ENCODE measurements around the gene C1orf52. TPM values are rescaled to one million over a fixed set of nuclear protein-coding genes. Genes with fewer than 3 reads are reported as not detected.

The C1orf52 gene
- total RNA-seq (10 to 100 TPM; 39.6 to 41.6 TPM), polyA plus RNA-seq (10 to 100 TPM; 21.2 to 25.8 TPM)

DNA sequence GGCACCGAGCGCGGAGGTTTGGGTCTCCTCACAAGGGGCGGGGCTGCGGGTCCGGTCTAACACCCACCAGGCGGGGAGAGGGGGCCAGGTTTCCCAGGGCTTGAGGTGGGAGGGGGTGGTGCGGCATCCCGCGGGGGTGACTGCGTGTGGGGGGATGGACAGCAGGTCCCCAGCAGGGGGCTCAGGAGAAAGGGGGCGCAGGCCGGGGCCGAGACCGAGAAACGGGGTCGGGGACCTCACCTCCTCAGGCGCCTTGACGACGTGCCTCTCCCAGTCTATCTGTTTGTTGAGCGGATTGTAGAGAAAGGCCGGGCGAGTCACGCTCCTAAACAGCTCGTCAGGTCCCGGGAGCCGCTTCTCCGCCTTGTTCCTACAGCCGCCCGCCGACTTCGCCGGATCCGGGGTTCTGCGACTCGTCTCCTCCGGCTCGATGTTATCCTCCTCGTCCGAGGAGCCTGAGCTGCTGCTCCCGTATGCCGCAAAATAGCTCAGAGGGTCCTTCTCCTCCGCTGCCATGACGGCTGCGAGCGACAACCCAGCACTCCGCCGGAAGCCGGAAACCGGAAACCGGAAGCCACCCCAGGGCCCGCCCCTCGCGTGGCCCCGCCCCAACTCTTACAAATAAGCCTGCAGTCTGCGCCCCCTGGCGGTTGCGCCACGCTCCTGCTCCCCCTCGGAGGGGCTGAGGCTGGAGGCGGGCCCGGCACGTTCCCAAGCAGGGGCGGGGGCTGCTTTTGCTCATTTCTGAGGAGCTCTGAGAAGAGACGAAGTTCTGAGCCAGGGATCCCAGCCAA is at the start of gene C1orf52:
Gene C1orf52 (minus strand): TSS at position 545 of the 794 bp plus-strand sequence. CDS start 29 bp downstream, at position 516.
- H3K4me3 ChIP-seq (ENCODE audit: low read length in 2 of 2), result peak within 1 kb of the TSS; percentile 85 to 95
- CTCF ChIA-PET (ENCODE audit: partially characterized antibody), result interaction anchor here (0.7 to 14.5 kb wide), 47 partner anchors 9 to 817 kb away, joined by 3 to 282 read pairs (median 4); partner anchors contain the start of genes BCL10 and SYDE2

DNA sequence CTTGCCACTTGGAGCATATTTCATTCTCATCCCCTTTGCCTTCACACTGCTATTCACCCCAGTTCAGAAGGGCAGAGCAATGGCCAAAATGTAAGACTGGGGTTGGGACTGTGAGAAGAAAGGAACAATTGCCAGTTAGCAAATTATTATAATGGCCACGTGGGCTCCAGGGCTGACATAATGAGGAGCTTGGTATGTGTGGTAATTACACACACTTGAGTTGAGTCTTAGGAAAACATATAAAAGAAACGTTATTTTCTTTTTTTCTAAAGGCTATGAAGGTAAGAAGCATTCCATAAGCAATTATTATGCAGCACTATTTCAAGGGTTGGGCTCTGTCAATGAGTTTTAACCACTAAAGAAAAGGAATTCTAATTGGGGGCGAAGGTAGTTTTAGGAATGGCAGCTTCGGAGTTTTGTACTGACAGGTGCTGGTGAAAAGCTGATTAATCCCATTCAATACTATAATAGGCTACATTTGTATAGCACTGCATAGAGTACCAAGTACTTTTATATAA is 49.4 kb upstream of the C1orf52 start:
- Histone ChIP-seq H3K36me3 (ENCODE audit: insufficient read depth, low read length) (no peaks in the 10 kb centered on the region), H3K9me3 (ENCODE audit: control insufficient read depth in 1 of 2, low read length in 2 of 2) (no peaks in the 10 kb centered on the region), H3K4me1 (ENCODE audit: insufficient read depth, low read length) (peaks cover 8% of the 10 kb centered on the region), H3K27ac (ENCODE audit: low read depth, low read length) (no peak overlapping the region), H3K27me3 (ENCODE audit: insufficient read depth, low read length) (peaks cover 12% of the 10 kb centered on the region), H3K4me3 (ENCODE audit: low read length in 2 of 2) (no peak overlapping the region)
- Mint-ChIP-seq H3K27ac (no peak overlapping the region), H3K4me3 (peak overlapping the region in 3 of 8 donors; percentile 58 to 89 (median 80)), H3K27me3 (peaks cover 25 to 29% of the 10 kb centered on the region in 2 donors), H3K9me3 (no peaks in the 10 kb centered on the region), H3K4me1 (peaks cover 2 to 9% (median 5%) of the 10 kb centered on the region in 4 donors), H3K36me3 (no peaks in the 10 kb centered on the region)
- no peak for DNase-seq
- intact Hi-C loops (cut with micrococcal nuclease), result loop anchor here (5.0 kb wide), 1 partner anchor 383 kb away; no protein-coding TSS in a partner anchor
- POLR2A ChIA-PET (ENCODE audit: partially characterized antibody), result no interaction called here
- CTCF ChIA-PET (ENCODE audit: partially characterized antibody), result interaction anchor here (1.1 to 2.8 kb wide), 3 partner anchors 12 to 383 kb away, joined by 3 to 19 read pairs (median 6); partner anchors contain the start of gene BCL10

More for the DNA sequence above, at the start of gene C1orf52:
- peak within 1 kb of the TSS; percentile 94 to 98 (median 97) for H3K27ac Mint-ChIP-seq
- peak; percentile 93 to 96 (median 95) for DNase-seq
- H3K36me3 Mint-ChIP-seq, result peaks cover 26 to 46% of the 10 kb centered on the region in 2 donors
- Histone ChIP-seq H3K36me3 (ENCODE audit: insufficient read depth, low read length) (peaks cover 10% of the 10 kb centered on the region), H3K4me1 (ENCODE audit: insufficient read depth, low read length) (peaks cover 35% of the 10 kb centered on the region), H3K27ac (ENCODE audit: low read depth, low read length) (peak within 1 kb of the TSS; percentile 80), H3K9me3 (ENCODE audit: control insufficient read depth in 1 of 2, low read length in 2 of 2) (no peaks in the 10 kb centered on the region), H3K27me3 (ENCODE audit: insufficient read depth, low read length) (no peaks in the 10 kb centered on the region)
- no peaks in the 10 kb centered on the region for H3K27me3 Mint-ChIP-seq
- POLR2A ChIA-PET (ENCODE audit: partially characterized antibody), result interaction anchor here (0.7 to 3.1 kb wide), 13 partner anchors 11 to 1137 kb away, joined by 3 to 53 read pairs (median 3); partner anchors contain the start of genes BCL10, GNG5, MCOLN3 and ODF2L
- H3K9me3 Mint-ChIP-seq, result peaks cover 0 to 2% (median 0%) of the 10 kb centered on the region in 8 donors
- H3K4me1 Mint-ChIP-seq, result peaks cover 27 to 56% (median 41%) of the 10 kb centered on the region in 4 donors
- H3K4me3 Mint-ChIP-seq, result peak within 1 kb of the TSS; percentile 98 to 99 (median 98)
- intact Hi-C loops (cut with micrococcal nuclease), result loop anchor here (1.0 to 5.0 kb wide), 7 partner anchors 17 to 567 kb away; partner anchors contain the start of genes BCL10, MCOLN2, SSX2IP and SYDE2

DNA sequence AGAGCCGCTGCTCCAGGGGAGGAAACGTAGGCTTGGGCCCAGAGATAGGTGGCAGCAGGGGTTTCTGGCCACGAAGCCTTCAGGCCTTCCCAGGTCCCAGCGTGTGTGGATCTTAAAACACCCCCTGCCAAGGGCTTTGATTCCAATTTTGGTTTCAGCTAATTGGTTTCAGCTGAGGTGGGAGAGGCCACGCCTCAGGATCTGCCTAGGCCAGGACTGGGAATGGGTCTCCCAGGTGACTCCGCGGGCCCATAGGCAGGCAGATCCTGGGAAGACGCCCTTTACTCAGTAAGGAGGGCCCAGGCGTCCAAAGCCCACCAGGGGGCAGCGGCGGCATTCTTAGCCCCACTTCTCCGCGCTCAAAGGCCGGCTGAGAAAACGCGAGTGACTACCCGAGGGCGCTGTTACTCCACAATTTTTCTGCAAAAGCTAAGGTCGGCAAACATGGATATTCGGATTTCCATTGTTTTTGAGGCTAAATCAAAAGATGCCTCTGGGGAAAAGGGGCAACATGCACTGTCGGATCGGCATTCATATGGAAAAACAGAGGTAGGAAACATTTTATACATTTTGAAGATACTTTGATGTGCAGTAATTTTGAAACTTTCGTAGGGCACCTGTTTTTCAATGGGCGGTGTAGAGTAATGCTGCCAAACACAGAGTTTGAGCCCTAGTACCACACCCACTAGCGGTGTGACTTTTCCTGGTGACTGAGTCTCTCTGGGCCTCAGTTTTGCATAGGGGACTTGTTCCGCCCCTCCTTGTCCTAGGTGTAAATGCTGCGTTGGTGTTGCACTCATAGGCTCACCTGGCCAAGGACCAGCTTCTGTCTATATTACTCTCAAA is 48.7 kb upstream of the C1orf52 start:
- intact Hi-C loops (cut with micrococcal nuclease), result loop anchor here (5.0 kb wide), 1 partner anchor 384 kb away; no protein-coding TSS in a partner anchor
- Mint-ChIP-seq H3K4me3 (peak overlapping the region; percentile 63 to 89 (median 80)), H3K4me1 (peaks cover 2 to 9% (median 5%) of the 10 kb centered on the region in 4 donors), H3K27ac (peak overlapping the region in 1 of 7 donors; percentile 41), H3K9me3 (no peaks in the 10 kb centered on the region), H3K36me3 (no peaks in the 10 kb centered on the region), H3K27me3 (peaks cover 19 to 26% of the 10 kb centered on the region in 2 donors)
- ChIA-PET POLR2A (ENCODE audit: partially characterized antibody) (no interaction called here), CTCF (ENCODE audit: partially characterized antibody) (interaction anchor here (1.0 to 2.8 kb wide), 5 partner anchors 11 to 710 kb away, joined by 3 to 19 read pairs (median 4); partner anchors contain the start of gene BCL10)
- no peaks in the 10 kb centered on the region for H3K36me3 ChIP-seq (ENCODE audit: insufficient read depth, low read length)
- DNase-seq, result peak in 4 of 5 donors; percentile 36 to 48 (median 42)
- H3K27ac ChIP-seq (ENCODE audit: low read depth, low read length), result no peak overlapping the region
- peaks cover 8% of the 10 kb centered on the region for H3K4me1 ChIP-seq (ENCODE audit: insufficient read depth, low read length)
- H3K9me3 ChIP-seq (ENCODE audit: control insufficient read depth in 1 of 2, low read length in 2 of 2), result no peaks in the 10 kb centered on the region
- peak overlapping the region in 1 of 2 donors; percentile 24 for H3K4me3 ChIP-seq (ENCODE audit: low read length in 2 of 2)
- H3K27me3 ChIP-seq (ENCODE audit: insufficient read depth, low read length), result peaks cover 12% of the 10 kb centered on the region

DNA sequence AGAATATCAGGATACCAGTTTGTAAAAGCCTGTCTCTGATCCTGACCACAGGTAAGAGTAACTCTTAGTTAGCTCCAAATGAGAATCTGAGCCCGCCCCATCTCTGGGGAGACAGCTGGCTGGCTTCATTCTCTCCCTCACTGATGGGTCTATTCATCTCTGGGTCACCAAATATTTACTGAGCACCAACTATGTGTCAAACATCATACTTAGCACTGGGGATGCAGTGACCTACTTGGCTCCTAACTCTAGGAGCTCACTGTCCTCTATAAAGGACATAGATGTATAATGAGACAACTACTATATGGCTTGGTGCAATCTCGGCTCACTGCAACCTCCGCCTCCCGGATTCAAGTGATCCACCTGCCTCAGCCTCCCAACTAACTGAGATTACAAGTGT is 46.8 kb upstream of the C1orf52 start:
- peaks cover 8% of the 10 kb centered on the region for H3K4me1 ChIP-seq (ENCODE audit: insufficient read depth, low read length)
- CTCF ChIA-PET (ENCODE audit: partially characterized antibody), result interaction anchor here (2.6 kb wide), 1 partner anchor 30 kb away, joined by 6 read pairs; the partner anchor contains the start of gene BCL10
- DNase-seq, result no peak
- POLR2A ChIA-PET (ENCODE audit: partially characterized antibody), result no interaction called here
- H3K4me1 Mint-ChIP-seq, result peaks cover 2 to 9% (median 5%) of the 10 kb centered on the region in 4 donors
- H3K36me3 Mint-ChIP-seq, result no peaks in the 10 kb centered on the region
- intact Hi-C loops (cut with micrococcal nuclease), result loop anchor here (5.0 kb wide), 1 partner anchor 386 kb away; no protein-coding TSS in a partner anchor
- H3K27me3 ChIP-seq (ENCODE audit: insufficient read depth, low read length), result peaks cover 12% of the 10 kb centered on the region
- H3K27me3 Mint-ChIP-seq, result peaks cover 14 to 20% of the 10 kb centered on the region in 2 donors
- no peaks in the 10 kb centered on the region for H3K9me3 ChIP-seq (ENCODE audit: control insufficient read depth in 1 of 2, low read length in 2 of 2)
- H3K4me3 Mint-ChIP-seq, result no peak overlapping the region
- no peak overlapping the region for H3K27ac ChIP-seq (ENCODE audit: low read depth, low read length)
- H3K4me3 ChIP-seq (ENCODE audit: low read length in 2 of 2), result no peak overlapping the region
- H3K9me3 Mint-ChIP-seq, result no peaks in the 10 kb centered on the region
- no peaks in the 10 kb centered on the region for H3K36me3 ChIP-seq (ENCODE audit: insufficient read depth, low read length)
- no peak overlapping the region for H3K27ac Mint-ChIP-seq

DNA sequence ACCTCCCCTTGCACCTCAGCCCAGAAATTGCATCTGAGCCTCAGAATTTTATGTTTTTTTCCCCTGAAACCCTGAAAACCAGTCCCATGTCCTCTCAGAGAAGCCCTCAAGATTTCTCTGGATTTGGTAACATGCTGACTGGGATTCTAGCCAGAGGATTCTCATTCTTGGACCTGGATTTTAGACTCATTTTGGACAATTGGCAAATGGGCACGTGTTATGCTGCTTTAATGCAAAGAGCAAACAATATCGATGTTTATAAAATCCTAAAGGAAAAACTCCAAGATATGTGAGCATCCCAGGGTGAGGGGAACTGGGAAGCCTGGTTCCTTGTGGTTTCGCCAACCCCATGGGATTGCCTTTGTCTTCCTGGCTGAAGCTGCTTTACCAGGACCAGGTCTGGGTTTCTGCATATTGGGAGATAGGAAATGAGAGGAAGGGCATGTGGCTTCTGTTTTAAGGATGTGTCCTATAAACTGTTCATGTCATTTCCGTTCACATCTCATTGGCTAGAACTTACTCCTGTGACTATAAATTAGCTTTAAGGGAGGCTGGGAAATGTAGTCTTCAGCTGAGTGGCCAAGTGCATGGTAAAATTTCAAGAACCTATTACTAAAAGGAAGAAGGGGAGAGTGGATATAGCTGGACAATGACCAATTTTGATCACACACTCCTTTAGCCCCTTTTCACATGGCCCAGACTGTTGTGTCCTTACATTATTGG is 44.1 kb upstream of the C1orf52 start:
- ChIA-PET POLR2A (ENCODE audit: partially characterized antibody) (no interaction called here), CTCF (ENCODE audit: partially characterized antibody) (interaction anchor here (1.3 kb wide), 1 partner anchor 12 kb away, joined by 3 read pairs; no protein-coding TSS in a partner anchor)
- Mint-ChIP-seq H3K27me3 (peaks cover 0 to 4% of the 10 kb centered on the region in 2 donors), H3K36me3 (no peaks in the 10 kb centered on the region), H3K4me3 (no peak overlapping the region), H3K27ac (no peak overlapping the region), H3K9me3 (no peaks in the 10 kb centered on the region), H3K4me1 (peaks cover 4 to 13% (median 9%) of the 10 kb centered on the region in 4 donors)
- DNase-seq, result no peak
- Histone ChIP-seq H3K4me1 (ENCODE audit: insufficient read depth, low read length) (peaks cover 10% of the 10 kb centered on the region), H3K27ac (ENCODE audit: low read depth, low read length) (no peak overlapping the region), H3K4me3 (ENCODE audit: low read length in 2 of 2) (no peak overlapping the region), H3K36me3 (ENCODE audit: insufficient read depth, low read length) (no peaks in the 10 kb centered on the region), H3K9me3 (ENCODE audit: control insufficient read depth in 1 of 2, low read length in 2 of 2) (no peaks in the 10 kb centered on the region), H3K27me3 (ENCODE audit: insufficient read depth, low read length) (peaks cover 4% of the 10 kb centered on the region)
- intact Hi-C loops (cut with micrococcal nuclease), result no loop called here

DNA sequence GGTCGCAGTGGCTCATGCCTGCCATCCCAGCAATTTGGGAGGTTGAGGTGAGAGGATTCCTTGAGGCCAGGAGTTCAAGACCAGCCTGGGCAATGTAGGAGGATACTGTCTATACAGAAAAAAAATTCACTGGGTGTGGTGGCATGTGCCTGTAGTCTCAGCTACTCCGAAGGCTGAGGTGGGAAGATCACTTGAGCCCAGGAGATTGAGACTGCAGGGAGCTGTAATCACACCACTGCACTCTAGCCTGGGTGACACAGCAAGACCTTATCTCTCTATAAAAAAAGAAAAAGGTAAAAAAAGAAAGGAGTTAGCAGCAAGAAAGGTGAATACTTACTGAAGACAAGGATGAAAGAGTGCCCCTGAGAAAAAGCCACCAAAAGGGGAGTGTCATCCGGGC is 40.7 kb upstream of the C1orf52 start:
- intact Hi-C loops (cut with micrococcal nuclease), result no loop called here
- Histone ChIP-seq H3K4me1 (ENCODE audit: insufficient read depth, low read length) (peaks cover 16% of the 10 kb centered on the region), H3K4me3 (ENCODE audit: low read length in 2 of 2) (no peak overlapping the region), H3K27ac (ENCODE audit: low read depth, low read length) (no peak overlapping the region), H3K27me3 (ENCODE audit: insufficient read depth, low read length) (no peaks in the 10 kb centered on the region), H3K9me3 (ENCODE audit: control insufficient read depth in 1 of 2, low read length in 2 of 2) (no peaks in the 10 kb centered on the region), H3K36me3 (ENCODE audit: insufficient read depth, low read length) (no peaks in the 10 kb centered on the region)
- Mint-ChIP-seq H3K27me3 (no peaks in the 10 kb centered on the region), H3K4me1 (peaks cover 14 to 27% (median 18%) of the 10 kb centered on the region in 4 donors), H3K36me3 (no peaks in the 10 kb centered on the region), H3K9me3 (no peaks in the 10 kb centered on the region), H3K4me3 (no peak overlapping the region), H3K27ac (no peak overlapping the region)
- CTCF ChIA-PET (ENCODE audit: partially characterized antibody), result no interaction called here
- POLR2A ChIA-PET (ENCODE audit: partially characterized antibody), result no interaction called here
- no peak for DNase-seq
